GM23338 (cell line): Measurements from ENCODE around the gene GRHL3. TPM values are rescaled to one million over a fixed set of nuclear protein-coding genes. Genes with fewer than 3 reads are reported as not detected.

Experiments
- ATAC-seq: fragments of 200-7000 bp; cut with Tn5 transposase; 3 replicates; pipeline ENCODE4 v1.9.1; 2020
- DNase-seq: peaks from one replicate; pipeline ENCODE4 v3.0.0-alpha.2; 2015; ENCODE audit warnings: low spot score
- H2AFZ ChIP-seq: fragments of 200-600 bp; sonication (generic); 2 replicates; pipeline ENCODE4 v1.8.0; 2016; ENCODE audit warnings: antibody characterized with exemption, mild to moderate bottlenecking, moderate library complexity
- H3F3A ChIP-seq: fragments of 200-600 bp; sonication (generic); replicated peaks from 2 replicates; pipeline ENCODE4 v1.8.0; 2017; ENCODE audit warnings: antibody characterized with exemption, mixed run types, low read depth
- H3K27ac ChIP-seq: fragments of 200-600 bp; sonication (generic); 2 replicates; pipeline ENCODE4 v1.6.1; 2016; ENCODE audit warnings: low read depth
- H3K27me3 ChIP-seq: fragments of 200-600 bp; sonication (generic); 2 replicates; pipeline ENCODE4 v1.8.0; 2016; ENCODE audit warnings: mild to moderate bottlenecking, mixed run types, moderate library complexity; ENCODE audit not compliant: insufficient read depth
- H3K36me3 ChIP-seq: fragments of 200-600 bp; sonication (generic); 2 replicates; pipeline ENCODE4 v1.8.0; 2016; ENCODE audit warnings: mild to moderate bottlenecking; ENCODE audit not compliant: insufficient read depth
- H3K4me1 ChIP-seq: fragments of 200-600 bp; sonication (generic); 2 replicates; pipeline ENCODE4 v1.8.0; 2016; ENCODE audit warnings: mild to moderate bottlenecking, moderate library complexity; ENCODE audit not compliant: insufficient read depth
- H3K4me2 ChIP-seq: fragments of 200-600 bp; sonication (generic); 2 replicates; pipeline ENCODE4 v1.7.1; 2017; ENCODE audit warnings: mixed run types
- H3K4me3 ChIP-seq: fragments of 200-600 bp; sonication (generic); 2 replicates; pipeline ENCODE4 v1.6.1; 2016; ENCODE audit warnings: mixed run types
- H3K79me2 ChIP-seq: fragments of 200-600 bp; sonication (generic); replicated peaks from 2 replicates; pipeline ENCODE4 v1.8.0; 2017; ENCODE audit warnings: mild to moderate bottlenecking; ENCODE audit not compliant: insufficient read depth
- H3K9me2 ChIP-seq: fragments of 200-600 bp; sonication (generic); 2 replicates; pipeline ENCODE4 v1.8.0; 2017; ENCODE audit not compliant: insufficient read depth
- H4K20me1 ChIP-seq: fragments of 200-600 bp; sonication (generic); replicated peaks from 2 replicates; pipeline ENCODE4 v1.8.0; 2017; ENCODE audit warnings: mild to moderate bottlenecking; ENCODE audit not compliant: insufficient read depth
- H3K27ac Mint-ChIP-seq: 2 replicates; pipeline ENCODE4 v1.8.0; 2020; ENCODE audit warnings: inconsistent platforms, mild to moderate bottlenecking, moderate library complexity, mixed read lengths
- H3K27me3 Mint-ChIP-seq: 3 replicates; pipeline ENCODE4 v1.8.0; 2022; ENCODE audit warnings: low read depth, mild to moderate bottlenecking, moderate library complexity, mixed read lengths, inconsistent platforms; ENCODE audit not compliant: insufficient read depth, poor library complexity
- H3K36me3 Mint-ChIP-seq: 3 replicates; pipeline ENCODE4 v1.8.0; 2021; ENCODE audit warnings: low read depth, mild to moderate bottlenecking, inconsistent platforms, moderate library complexity, mixed read lengths
- H3K4me1 Mint-ChIP-seq: 3 replicates; pipeline ENCODE4 v1.8.0; 2020; ENCODE audit warnings: mild to moderate bottlenecking, inconsistent platforms, mixed read lengths
- H3K4me3 Mint-ChIP-seq: 3 replicates; pipeline ENCODE4 v1.8.0; 2021; ENCODE audit warnings: moderate library complexity, mild to moderate bottlenecking, inconsistent platforms, mixed read lengths
- H3K9me3 Mint-ChIP-seq: 3 replicates; pipeline ENCODE4 v1.8.0; 2020; ENCODE audit warnings: moderate library complexity, mild to moderate bottlenecking, inconsistent platforms, mixed read lengths
- ETS1 ChIP-seq: IDR thresholded peaks from 2 replicates; pipeline ENCODE4 v1.6.1; 2016; ENCODE audit warnings: antibody characterized with exemption
- EZH2phosphoT487 ChIP-seq: fragments of 200-600 bp; sonication (generic); IDR thresholded peaks from one replicate; pipeline ENCODE4 v1.8.1; 2018; ENCODE audit warnings: antibody characterized with exemption; ENCODE audit not compliant: unreplicated experiment
- JUNB ChIP-seq: IDR thresholded peaks from one replicate; pipeline ENCODE4 v1.6.1; 2016; ENCODE audit warnings: antibody characterized with exemption; ENCODE audit not compliant: unreplicated experiment
- polyA plus RNA-seq: library from polyadenylated mRNA; unstranded; fragments of >200 nt; fragmentation: Nextera tagmentation; extraction: Ambion mirVana; gene quantifications from 2 replicates; pipeline ENCODE4 v1.2.1, GENCODE V29; 2016
- total RNA-seq: library from RNA; depleted of rRNA; stranded (reverse); fragments of >200 nt; shearing (Covaris generic); gene quantifications from 2 replicates; pipeline ENCODE4 v1.2.3, GENCODE V29; 2014
- TF ChIP-seq, protein P1 (sequence below), 2 experiments: fragments of 200-600 bp in 1 of 2; sonication (generic) in 1 of 2; conservative IDR thresholded peaks; 2 replicates each; pipeline versions ENCODE4 v1.5.1 to v1.6.1; 2016 to 2017; ENCODE audit warnings: antibody characterized with exemption in 2 of 2, low read depth in 2 of 2, mild to moderate bottlenecking in 2 of 2, moderate library complexity in 1 of 2
- TF ChIP-seq, protein P2 (sequence below): fragments of 250-450 bp; sonication (Bioruptor Pico); IDR thresholded peaks from 2 replicates; pipeline ENCODE4 v1.5.0; 2020; ENCODE audit warnings: mild to moderate bottlenecking, moderate library complexity

Gene GRHL3
- total and polyA plus RNA-seq, 2 experiments from 2014 or later = 0.78 to 1.1 TPM

- TF ChIP-seq, protein P1, sequence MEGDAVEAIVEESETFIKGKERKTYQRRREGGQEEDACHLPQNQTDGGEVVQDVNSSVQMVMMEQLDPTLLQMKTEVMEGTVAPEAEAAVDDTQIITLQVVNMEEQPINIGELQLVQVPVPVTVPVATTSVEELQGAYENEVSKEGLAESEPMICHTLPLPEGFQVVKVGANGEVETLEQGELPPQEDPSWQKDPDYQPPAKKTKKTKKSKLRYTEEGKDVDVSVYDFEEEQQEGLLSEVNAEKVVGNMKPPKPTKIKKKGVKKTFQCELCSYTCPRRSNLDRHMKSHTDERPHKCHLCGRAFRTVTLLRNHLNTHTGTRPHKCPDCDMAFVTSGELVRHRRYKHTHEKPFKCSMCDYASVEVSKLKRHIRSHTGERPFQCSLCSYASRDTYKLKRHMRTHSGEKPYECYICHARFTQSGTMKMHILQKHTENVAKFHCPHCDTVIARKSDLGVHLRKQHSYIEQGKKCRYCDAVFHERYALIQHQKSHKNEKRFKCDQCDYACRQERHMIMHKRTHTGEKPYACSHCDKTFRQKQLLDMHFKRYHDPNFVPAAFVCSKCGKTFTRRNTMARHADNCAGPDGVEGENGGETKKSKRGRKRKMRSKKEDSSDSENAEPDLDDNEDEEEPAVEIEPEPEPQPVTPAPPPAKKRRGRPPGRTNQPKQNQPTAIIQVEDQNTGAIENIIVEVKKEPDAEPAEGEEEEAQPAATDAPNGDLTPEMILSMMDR (conservative IDR thresholded peaks at IDR 0.05; ENCODE audit: low read depth in 2 of 2) = no peak
These were observed 43.9 kb downstream of the GRHL3 start (continued) for GRCh38 chr1:24362982-24363614.

GRCh38 chr1:24363994-24364393 lies 44.8 kb downstream of the GRHL3 start:
- Mint-ChIP-seq H3K9me3 (no peaks in the 10 kb centered on the region), H3K4me1 (peaks cover 6% of the 10 kb centered on the region; the same call in 1 of the 3 replicates), H3K27ac (no peak overlapping the region), H3K36me3 (no peaks in the 10 kb centered on the region), H3K27me3 (peaks cover 2% of the 10 kb centered on the region), H3K4me3 (no peak overlapping the region)
- no peaks in the 10 kb centered on the region for H3K36me3 ChIP-seq
- no peaks in the 10 kb centered on the region for H3K9me2 ChIP-seq
- no peak overlapping the region for H3K4me2 ChIP-seq
- H4K20me1 ChIP-seq = no peaks in the 10 kb centered on the region
- ATAC-seq = peak; percentile 31; the same call in 1 of the 3 replicates
- H3F3A ChIP-seq = no peaks in the 10 kb centered on the region
- H3K4me3 ChIP-seq = no peak overlapping the region
- DNase-seq = no peak
- TF ChIP-seq EZH2phosphoT487 = no peak
- TF ChIP-seq JUNB = no peak
- TF ChIP-seq ETS1 = no peak
- TF ChIP-seq, protein P2, sequence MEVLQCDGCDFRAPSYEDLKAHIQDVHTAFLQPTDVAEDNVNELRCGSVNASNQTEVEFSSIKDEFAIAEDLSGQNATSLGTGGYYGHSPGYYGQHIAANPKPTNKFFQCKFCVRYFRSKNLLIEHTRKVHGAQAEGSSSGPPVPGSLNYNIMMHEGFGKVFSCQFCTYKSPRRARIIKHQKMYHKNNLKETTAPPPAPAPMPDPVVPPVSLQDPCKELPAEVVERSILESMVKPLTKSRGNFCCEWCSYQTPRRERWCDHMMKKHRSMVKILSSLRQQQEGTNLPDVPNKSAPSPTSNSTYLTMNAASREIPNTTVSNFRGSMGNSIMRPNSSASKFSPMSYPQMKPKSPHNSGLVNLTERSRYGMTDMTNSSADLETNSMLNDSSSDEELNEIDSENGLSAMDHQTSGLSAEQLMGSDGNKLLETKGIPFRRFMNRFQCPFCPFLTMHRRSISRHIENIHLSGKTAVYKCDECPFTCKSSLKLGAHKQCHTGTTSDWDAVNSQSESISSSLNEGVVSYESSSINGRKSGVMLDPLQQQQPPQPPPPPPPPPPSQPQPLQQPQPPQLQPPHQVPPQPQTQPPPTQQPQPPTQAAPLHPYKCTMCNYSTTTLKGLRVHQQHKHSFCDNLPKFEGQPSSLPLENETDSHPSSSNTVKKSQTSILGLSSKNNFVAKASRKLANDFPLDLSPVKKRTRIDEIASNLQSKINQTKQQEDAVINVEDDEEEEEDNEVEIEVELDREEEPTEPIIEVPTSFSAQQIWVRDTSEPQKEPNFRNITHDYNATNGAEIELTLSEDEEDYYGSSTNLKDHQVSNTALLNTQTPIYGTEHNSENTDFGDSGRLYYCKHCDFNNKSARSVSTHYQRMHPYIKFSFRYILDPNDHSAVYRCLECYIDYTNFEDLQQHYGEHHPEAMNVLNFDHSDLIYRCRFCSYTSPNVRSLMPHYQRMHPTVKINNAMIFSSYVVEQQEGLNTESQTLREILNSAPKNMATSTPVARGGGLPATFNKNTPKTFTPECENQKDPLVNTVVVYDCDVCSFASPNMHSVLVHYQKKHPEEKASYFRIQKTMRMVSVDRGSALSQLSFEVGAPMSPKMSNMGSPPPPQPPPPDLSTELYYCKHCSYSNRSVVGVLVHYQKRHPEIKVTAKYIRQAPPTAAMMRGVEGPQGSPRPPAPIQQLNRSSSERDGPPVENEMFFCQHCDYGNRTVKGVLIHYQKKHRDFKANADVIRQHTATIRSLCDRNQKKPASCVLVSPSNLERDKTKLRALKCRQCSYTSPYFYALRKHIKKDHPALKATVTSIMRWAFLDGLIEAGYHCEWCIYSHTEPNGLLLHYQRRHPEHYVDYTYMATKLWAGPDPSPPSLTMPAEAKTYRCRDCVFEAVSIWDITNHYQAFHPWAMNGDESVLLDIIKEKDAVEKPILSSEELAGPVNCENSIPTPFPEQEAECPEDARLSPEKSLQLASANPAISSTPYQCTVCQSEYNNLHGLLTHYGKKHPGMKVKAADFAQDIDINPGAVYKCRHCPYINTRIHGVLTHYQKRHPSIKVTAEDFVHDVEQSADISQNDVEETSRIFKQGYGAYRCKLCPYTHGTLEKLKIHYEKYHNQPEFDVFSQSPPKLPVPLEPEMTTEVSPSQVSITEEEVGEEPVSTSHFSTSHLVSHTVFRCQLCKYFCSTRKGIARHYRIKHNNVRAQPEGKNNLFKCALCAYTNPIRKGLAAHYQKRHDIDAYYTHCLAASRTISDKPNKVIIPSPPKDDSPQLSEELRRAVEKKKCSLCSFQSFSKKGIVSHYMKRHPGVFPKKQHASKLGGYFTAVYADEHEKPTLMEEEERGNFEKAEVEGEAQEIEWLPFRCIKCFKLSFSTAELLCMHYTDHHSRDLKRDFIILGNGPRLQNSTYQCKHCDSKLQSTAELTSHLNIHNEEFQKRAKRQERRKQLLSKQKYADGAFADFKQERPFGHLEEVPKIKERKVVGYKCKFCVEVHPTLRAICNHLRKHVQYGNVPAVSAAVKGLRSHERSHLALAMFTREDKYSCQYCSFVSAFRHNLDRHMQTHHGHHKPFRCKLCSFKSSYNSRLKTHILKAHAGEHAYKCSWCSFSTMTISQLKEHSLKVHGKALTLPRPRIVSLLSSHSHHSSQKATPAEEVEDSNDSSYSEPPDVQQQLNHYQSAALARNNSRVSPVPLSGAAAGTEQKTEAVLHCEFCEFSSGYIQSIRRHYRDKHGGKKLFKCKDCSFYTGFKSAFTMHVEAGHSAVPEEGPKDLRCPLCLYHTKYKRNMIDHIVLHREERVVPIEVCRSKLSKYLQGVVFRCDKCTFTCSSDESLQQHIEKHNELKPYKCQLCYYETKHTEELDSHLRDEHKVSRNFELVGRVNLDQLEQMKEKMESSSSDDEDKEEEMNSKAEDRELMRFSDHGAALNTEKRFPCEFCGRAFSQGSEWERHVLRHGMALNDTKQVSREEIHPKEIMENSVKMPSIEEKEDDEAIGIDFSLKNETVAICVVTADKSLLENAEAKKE = no peak
- H2AFZ ChIP-seq = no peak overlapping the region
- no peak overlapping the region for H3K27ac ChIP-seq
- H3K27me3 ChIP-seq = no peaks in the 10 kb centered on the region
- no peaks in the 10 kb centered on the region for H3K4me1 ChIP-seq
- no peaks in the 10 kb centered on the region for H3K79me2 ChIP-seq
